SK-N-SH (cell line): ENCODE measurements around the gene ANO9. TPM values are rescaled to one million over a fixed set of nuclear protein-coding genes. Genes with fewer than 3 reads are reported as not detected.

Source experiments
- CTCF ChIA-PET: fragments of 300-600, 350-600 bp; formaldehyde crosslinking; extraction: SDS; loops from one replicate; lab custom pipeline; 2021; lab: Yijun Ruan, JAX
- POLR2A ChIA-PET: fragments of 350-600 bp; sonication (Branson Sonifier 250); formaldehyde crosslinking; extraction: SDS; loops from one replicate; lab custom pipeline; 2020; ENCODE audit warnings: antibody characterized with exemption, inconsistent platforms; lab: Yijun Ruan, JAX
- DNase-seq: peaks from one replicate; pipeline ENCODE4 v3.0.0; 2012
- H2AFZ ChIP-seq: fragments of 200-600 bp; sonication (generic); 2 replicates; pipeline ENCODE4 v1.8.1; 2016; ENCODE audit warnings: antibody characterized with exemption, mild to moderate bottlenecking, low read depth
- H3F3A ChIP-seq: fragments of 200-600 bp; sonication (generic); replicated peaks from 2 replicates; pipeline ENCODE3; 2016; ENCODE audit warnings: antibody characterized with exemption, mild to moderate bottlenecking; ENCODE audit not compliant: insufficient read depth
- H3K27ac ChIP-seq, 2 experiments: fragments of 200-500 bp in 1 of 2; fragments of 200-600 bp in 1 of 2; sonication (Bioruptor generic) in 1 of 2; sonication (generic), shearing (Covaris generic) in 1 of 2; 2 replicates each; pipeline versions ENCODE4 v1.5.1 to v1.6.1; 2014 to 2016; ENCODE audit warnings: low read depth in 2 of 2, inconsistent platforms in 1 of 2, low read length in 1 of 2, mild to moderate bottlenecking in 1 of 2, mixed read lengths in 1 of 2
- H3K27me3 ChIP-seq: fragments of 200-600 bp; sonication (generic), shearing (Covaris generic); 2 replicates; pipeline ENCODE4 v1.6.1; 2016; ENCODE audit warnings: mixed run types; ENCODE audit not compliant: insufficient read depth
- H3K36me3 ChIP-seq, 2 experiments: fragments of 200-500 bp in 1 of 2; fragments of 200-600 bp in 1 of 2; sonication (Bioruptor generic) in 1 of 2; sonication (generic) in 1 of 2; replicated peaks in 1 of 2; 2 replicates each; pipeline versions ENCODE3 to v1.5.1; 2014 to 2016; ENCODE audit warnings: low read length in 1 of 2, mild to moderate bottlenecking in 1 of 2; ENCODE audit not compliant: insufficient read depth in 2 of 2, control insufficient read depth in 1 of 2
- H3K4me1 ChIP-seq, 2 experiments: fragments of 200-500 bp in 1 of 2; fragments of 200-600 bp in 1 of 2; sonication (Bioruptor generic) in 1 of 2; sonication (generic), shearing (Covaris generic) in 1 of 2; 2 replicates each; pipeline versions ENCODE4 v1.5.1 to v1.6.1; 2014 to 2016; ENCODE audit warnings: low read depth in 1 of 2, low read length in 1 of 2, mixed run types in 1 of 2; ENCODE audit not compliant: insufficient read depth in 2 of 2, control insufficient read depth in 1 of 2
- H3K4me2 ChIP-seq: fragments of 200-600 bp; sonication (generic), shearing (Covaris generic); 2 replicates; pipeline ENCODE4 v1.6.1; 2017; ENCODE audit warnings: mixed run types
- H3K4me3 ChIP-seq, 2 experiments: fragments of 200-500 bp in 1 of 2; fragments of 200-600 bp in 1 of 2; sonication (Bioruptor generic) in 1 of 2; sonication (generic), shearing (Covaris generic) in 1 of 2; 2 replicates each; pipeline versions ENCODE4 v1.5.1 to v1.8.1; 2014 to 2016; ENCODE audit warnings: low read depth in 2 of 2, inconsistent platforms in 1 of 2, low read length in 1 of 2, mild to moderate bottlenecking in 1 of 2, mixed read lengths in 1 of 2, moderate library complexity in 1 of 2
- H3K79me2 ChIP-seq: fragments of 200-600 bp; sonication (generic); 2 replicates; pipeline ENCODE4 v1.8.1; 2017; ENCODE audit warnings: mild to moderate bottlenecking; ENCODE audit not compliant: insufficient read depth
- H3K9ac ChIP-seq: fragments of 200-600 bp; sonication (generic); 2 replicates; pipeline ENCODE4 v1.6.1; 2017; ENCODE audit warnings: mixed run types
- H3K9me2 ChIP-seq: fragments of 200-600 bp; sonication (generic); 2 replicates; pipeline ENCODE4 v1.6.1; 2017; ENCODE audit warnings: mixed run types
- H3K9me3 ChIP-seq: fragments of 200-600 bp; sonication (generic); 2 replicates; pipeline ENCODE4 v1.6.1; 2017; ENCODE audit warnings: mixed run types, mild to moderate bottlenecking, moderate library complexity
- H4K20me1 ChIP-seq: fragments of 200-600 bp; sonication (generic); 2 replicates; pipeline ENCODE4 v1.6.1; 2017; ENCODE audit warnings: mild to moderate bottlenecking, mixed run types; ENCODE audit not compliant: insufficient read depth
- CHD2 ChIP-seq: fragments of 150-350 bp; IDR thresholded peaks from 2 replicates; pipeline ENCODE4 v1.6.1; 2018; ENCODE audit warnings: low read length; ENCODE audit not compliant: partially characterized antibody
- CTCF ChIP-seq: fragments of 200-600 bp; sonication (generic); IDR thresholded peaks from 2 replicates; pipeline ENCODE4 v1.6.1; 2017; ENCODE audit warnings: antibody characterized with exemption, mild to moderate bottlenecking, moderate library complexity
- FOSL2 ChIP-seq: IDR thresholded peaks from 2 replicates; pipeline ENCODE4 v1.4.0; 2012; ENCODE audit warnings: low read depth, mild to moderate bottlenecking, moderate library complexity, borderline replicate concordance
- FOXM1 ChIP-seq: IDR thresholded peaks from 2 replicates; pipeline ENCODE4 v1.4.0; 2012; ENCODE audit warnings: low read depth, mild to moderate bottlenecking
- RAD21 ChIP-seq: IDR thresholded peaks from 2 replicates; pipeline ENCODE4 v1.6.1; 2012; ENCODE audit warnings: mild to moderate bottlenecking, low read length
- RCOR1 ChIP-seq: fragments of 150-350 bp; IDR thresholded peaks from 2 replicates; pipeline ENCODE4 v1.6.1; 2017; ENCODE audit warnings: antibody characterized with exemption, low read length
- TEAD4 ChIP-seq: IDR thresholded peaks from 2 replicates; pipeline ENCODE4 v1.4.0; 2012; ENCODE audit warnings: mild to moderate bottlenecking, borderline replicate concordance; ENCODE audit not compliant: insufficient read depth
- YY1 ChIP-seq: IDR thresholded peaks from 2 replicates; pipeline ENCODE4 v1.4.0; 2012; ENCODE audit warnings: low read depth, mild to moderate bottlenecking
- ZBTB33 ChIP-seq: IDR thresholded peaks from 2 replicates; pipeline ENCODE4 v1.4.0; 2012; ENCODE audit warnings: low read depth, borderline replicate concordance
- WGBS: methylation state at CpG from one replicate; pipeline ENCODE4 v1.1.6; 2017; ENCODE audit warnings: low lambda C conversion rate; 5-methylcytosine and 5-hydroxymethylcytosine counted together
- polyA plus RNA-seq, 3 experiments: library from polyadenylated mRNA; depleted of rRNA; stranded (reverse); fragments of >200 nt; gene quantifications; 2 replicates each; pipeline ENCODE4 v1.2.3, GENCODE V29; 2012

The ANO9 gene
- polyA plus RNA-seq, 1 of the 3 experiments (the other 2 are of a cell fraction): 0.12 TPM

- WGBS: 100% methylated on average over 2 of the region's 17 CpGs
- H3K9me2 ChIP-seq: no peaks in the 10 kb centered on the region
- H3K4me2 ChIP-seq: no peak overlapping the region
- no peak overlapping the region for H2AFZ ChIP-seq
- TF ChIP-seq FOSL2 (no peak), ZBTB33 (no peak), RAD21 (no peak), FOXM1 (no peak), YY1 (no peak), CTCF (no peak), RCOR1 (no peak), CHD2 (no peak)
- TF ChIP-seq, all 33 proteins: peak for 0
- Histone ChIP-seq H3K79me2 (no peaks in the 10 kb centered on the region), H3K4me3 (no peak overlapping the region), H3K27ac (no peak overlapping the region), H3F3A (no peaks in the 10 kb centered on the region), H4K20me1 (no peaks in the 10 kb centered on the region), H3K9ac (no peak overlapping the region), H3K27me3 (peaks cover 12% of the 10 kb centered on the region; the same call in 1 of the 2 replicates), H3K4me1 (no peaks in the 10 kb centered on the region; a peak in 1 of 4 replicates), H3K9me3 (no peaks in the 10 kb centered on the region), H3K36me3 (no peaks in the 10 kb centered on the region)
- DNase-seq: no peak
- ChIA-PET POLR2A (no interaction called here), CTCF (interaction anchor here (1.5 kb wide), 1 partner anchor 15 kb away, joined by 5 read pairs; no protein-coding TSS in a partner anchor)
These were observed 8.7 kb downstream of the ANO9 start for GRCh38 chr11:433111-433510.

GRCh38 chr11:432501-433100, 9.2 kb downstream of the ANO9 start:
- Histone ChIP-seq H4K20me1 (no peaks in the 10 kb centered on the region), H3K9ac (no peak overlapping the region), H3K4me2 (no peak overlapping the region), H3K27ac (no peak overlapping the region), H3K79me2 (no peaks in the 10 kb centered on the region), H3K4me3 (no peak overlapping the region), H3K9me2 (no peaks in the 10 kb centered on the region), H3K9me3 (no peaks in the 10 kb centered on the region), H2AFZ (no peak overlapping the region), H3F3A (no peaks in the 10 kb centered on the region), H3K4me1 (no peaks in the 10 kb centered on the region; a peak in 1 of 4 replicates), H3K36me3 (no peaks in the 10 kb centered on the region), H3K27me3 (peaks cover 12% of the 10 kb centered on the region; the same call in 1 of the 2 replicates)
- no peak for TF ChIP-seq TEAD4
- TF ChIP-seq ZBTB33: no peak
- CTCF ChIA-PET: interaction anchor here (1.5 kb wide), 1 partner anchor 16 kb away, joined by 5 read pairs; no protein-coding TSS in a partner anchor
- 71% methylated on average over 10 of the region's 20 CpGs for WGBS
- peak; percentile 27 for DNase-seq
- POLR2A ChIA-PET: no interaction called here
